GM12878 (cell line): Measurements from ENCODE around the gene TIPRL. TPM values are rescaled to one million over a fixed set of nuclear protein-coding genes. Genes with fewer than 3 reads are reported as not detected.

Source experiments
- ATAC-seq: fragments of 200-7000 bp; cut with Tn5 transposase; 3 replicates; pipeline ENCODE4 v1.9.1; 2020; ENCODE audit warnings: mild to moderate bottlenecking, moderate library complexity
- BruUV-seq: library from RNA; stranded (reverse); fragments of 400-500 nt; replicated peaks from 2 replicates; lab custom pipeline; 2021; lab: Mats Ljungman, UMichigan
- CTCF ChIA-PET: fragments of 300-600 bp; sonication (Branson Sonifier 250); formaldehyde crosslinking; extraction: SDS; loops from one replicate; lab custom pipeline; 2021; ENCODE audit warnings: inconsistent platforms; lab: Yijun Ruan, JAX
- POLR2A ChIA-PET: fragments of 350-600 bp; formaldehyde crosslinking; extraction: SDS; loops from one replicate; lab custom pipeline; 2021; ENCODE audit warnings: inconsistent platforms; lab: Charles Lee
- RAD21 ChIA-PET: fragments of 300-600 bp; sonication (Branson Sonifier 250); formaldehyde crosslinking; loops from one replicate; lab custom pipeline; 2023; ENCODE audit warnings: antibody characterized with exemption; ENCODE audit not compliant: unreplicated experiment; lab: Charles Lee
- SMC1A ChIA-PET: fragments of 300-600 bp; sonication (Branson Sonifier 250); formaldehyde crosslinking; loops from one replicate; lab custom pipeline; 2023; ENCODE audit not compliant: unreplicated experiment, uncharacterized antibody; lab: Charles Lee
- DNase-seq: peaks from one replicate; pipeline ENCODE4 v3.0.0-alpha.2; 2011; ENCODE audit warnings: low read depth, low spot score
- FAIRE-seq: peaks from 3 replicates; lab custom pipeline; 2011; peaks lifted over from hg19 to GRCh38; lab: Jason Lieb, UNC
- H2AFZ ChIP-seq: 2 replicates; pipeline ENCODE4 v1.6.0; 2011; ENCODE audit warnings: low read depth, low read length, control low read depth; ENCODE audit not compliant: control insufficient read depth
- H3K27ac ChIP-seq: 2 replicates; pipeline ENCODE4 v1.5.1; 2011; ENCODE audit warnings: control low read depth; ENCODE audit not compliant: control insufficient read depth, insufficient read depth
- H3K27me3 ChIP-seq, 2 experiments: replicated peaks in 1 of 2; 2 replicates each; pipeline versions ENCODE4 v1.6.0 to v1.6.1; 2011; ENCODE audit warnings: low read length in 1 of 2; ENCODE audit not compliant: control insufficient read depth in 2 of 2, insufficient read depth in 2 of 2
- H3K36me3 ChIP-seq, 2 experiments: 2 replicates each; pipeline ENCODE4 v1.5.1; 2011; ENCODE audit warnings: low read length in 1 of 2; ENCODE audit not compliant: control insufficient read depth in 2 of 2, insufficient read depth in 2 of 2
- H3K4me1 ChIP-seq: 2 replicates; pipeline ENCODE4 v1.6.1; 2011; ENCODE audit warnings: mild to moderate bottlenecking, low read length, moderate library complexity, mixed read lengths; ENCODE audit not compliant: control insufficient read depth, insufficient read depth
- H3K4me2 ChIP-seq: 2 replicates; pipeline ENCODE4 v1.6.0; 2011; ENCODE audit warnings: control low read depth; ENCODE audit not compliant: control insufficient read depth, insufficient read depth
- H3K4me3 ChIP-seq: fragments of 200-600 bp; sonication (generic); 2 replicates; pipeline ENCODE4 v1.5.1; 2016
- H3K79me2 ChIP-seq: 2 replicates; pipeline ENCODE4 v1.6.0; 2011; ENCODE audit warnings: low read length; ENCODE audit not compliant: control insufficient read depth, insufficient read depth
- H3K9ac ChIP-seq: 2 replicates; pipeline ENCODE4 v1.8.0; 2011; ENCODE audit warnings: low read length, control low read depth, mixed read lengths; ENCODE audit not compliant: control insufficient read depth, insufficient read depth
- H3K9me3 ChIP-seq: replicated peaks from 3 replicates; pipeline ENCODE4 v1.5.1; 2011; ENCODE audit warnings: mild to moderate bottlenecking, low read length; ENCODE audit not compliant: control insufficient read depth, insufficient read depth
- H4K20me1 ChIP-seq: 2 replicates; pipeline ENCODE4 v1.6.0; 2011; ENCODE audit not compliant: control insufficient read depth, insufficient read depth
- NFIC ChIP-seq: IDR thresholded peaks from 2 replicates; pipeline ENCODE4 v1.6.1; 2012; ENCODE audit warnings: low read depth, mild to moderate bottlenecking, inconsistent platforms, low read length, moderate library complexity
- STAT3 ChIP-seq: IDR thresholded peaks from 2 replicates; pipeline ENCODE4 v1.6.1; 2011; ENCODE audit warnings: low read depth, low read length, improper control_type of control experiment
- ZBTB40 ChIP-seq: fragments of 450-650 bp; IDR thresholded peaks from 2 replicates; pipeline ENCODE4 v1.6.1; 2016; ENCODE audit warnings: mild to moderate bottlenecking, moderate library complexity, borderline replicate concordance
- WGBS: methylation state at CpG from one replicate; pipeline ENCODE4 v1.1.6; 2016; ENCODE audit warnings: low lambda C conversion rate; ENCODE audit not compliant: insufficient replicate concordance, insufficient coverage; ENCODE audit errors: missing lambda C conversion rate; 5-methylcytosine and 5-hydroxymethylcytosine counted together
- in situ Hi-C: fragments of 300-500 bp; cut with MboI; formaldehyde crosslinking; loops from 9 replicates; pipeline ENCODE4 v1.14.3; 2018; ENCODE audit warnings: mixed read lengths
- intact Hi-C: fragments of 100-400 bp; cut with micrococcal nuclease; formaldehyde crosslinking; loops from one replicate; pipeline ENCODE4 v1.14.2; 2022; ENCODE audit not compliant: unreplicated experiment
- polyA plus RNA-seq, 11 experiments: library from polyadenylated mRNA; depleted of rRNA in 4 of 11; unstranded in 6 of 11; stranded (reverse) in 5 of 11; fragments of >200 nt; fragmentation: Nextera tagmentation in 4 of 11; fragmentation: Illumina TruSeq in 1 of 11; extraction: Ambion mirVana in 4 of 11; extraction: Trizol in 1 of 11; gene quantifications; 1 replicate in 1 of 11; 2 replicates in 10 of 11; pipeline versions ENCODE4 v1.2.1 to v1.2.3, GENCODE V29; 2011 to 2016; ENCODE audit warnings: inconsistent platforms in 2 of 11, missing spikeins in 2 of 11, low read depth in 1 of 11
- total RNA-seq, 4 experiments: library from RNA; depleted of rRNA in 3 of 4; stranded (reverse); fragments of >200 nt in 3 of 4; fragmentation: Illumina TruSeq in 1 of 4; extraction: Trizol in 1 of 4; gene quantifications; 2 replicates each; pipeline versions ENCODE4 v1.2.1 to v1.2.3, GENCODE V29; 2013 to 2021

TIPRL gene
- total and polyA plus RNA-seq, 10 of the 15 experiments (the other 5 are each of a cell fraction or from before 2014, with no cell fraction given): 36.4 to 72.1 (median 49.9) TPM

GRCh38 chr1:168227620-168228019 lies 48.9 kb downstream of the TIPRL start:
- FAIRE-seq: peak; percentile 18
- ATAC-seq: peak; percentile 11; the same call in 2 of the 3 replicates
- no TSS peak for BruUV-seq
- Histone ChIP-seq H3K79me2 (peaks cover 64% of the 10 kb centered on the region), H3K9me3 (no peaks in the 10 kb centered on the region; the same call in 2 of the 3 replicates), H3K27ac (peak overlapping the region; percentile 85), H3K4me3 (peak overlapping the region; percentile 79), H3K27me3 (no peaks in the 10 kb centered on the region), H3K9ac (peak overlapping the region; percentile 30; the same call in 1 of the 2 replicates), H3K36me3 (peaks cover 9 to 22% of the 10 kb centered on the region in 2 experiments; a peak in 3 of 4 replicates), H4K20me1 (peaks cover 13% of the 10 kb centered on the region), H2AFZ (no peak overlapping the region), H3K4me1 (peaks cover 28% of the 10 kb centered on the region), H3K4me2 (peak overlapping the region; percentile 86)
- ChIA-PET CTCF (interaction anchor here (1.0 to 3.8 kb wide), 7 partner anchors 7 to 513 kb away, joined by 3 to 38 read pairs (median 6); no protein-coding TSS in a partner anchor), RAD21 (interaction anchor here (0.9 to 2.9 kb wide), 5 partner anchors 8 to 115 kb away, joined by 3 to 16 read pairs (median 3); partner anchors contain the start of gene TIPRL), SMC1A (interaction anchor here (0.7 to 2.4 kb wide), 10 partner anchors 7 to 181 kb away, joined by 3 to 14 read pairs (median 4); no protein-coding TSS in a partner anchor), POLR2A (interaction anchor here (0.7 to 2.9 kb wide), 2 partner anchors 18 to 49 kb away, joined by 3 to 21 read pairs; partner anchors contain the start of gene TIPRL)
- TF ChIP-seq NFIC: peak; percentile 13; the same call in 1 of the 2 replicates
- TF ChIP-seq STAT3: no peak
- TF ChIP-seq ZBTB40: peak; percentile 80; the same call in 1 of the 2 replicates
- in situ Hi-C loops: no loop called here
- 8% methylated on average over 7 of the region's 7 CpGs for WGBS
- intact Hi-C loops: loop anchor here (2.0 to 5.0 kb wide), 2 partner anchors 49 to 145 kb away; partner anchors contain the start of gene TIPRL
- DNase-seq: no peak
